Mesothelial cell of epicardium (in vitro differentiated cells): ENCODE results near the gene MYMX. TPM values are rescaled to one million over a fixed set of nuclear protein-coding genes. Genes with fewer than 3 reads are reported as not detected.

Experiments used
- DNase-seq, 2 experiments: peaks; one replicate each; pipeline ENCODE4 v3.0.0; 2021; ENCODE audit warnings: low spot score in 2 of 2; ENCODE audit not compliant: unreplicated experiment in 2 of 2
- H3K27ac Mint-ChIP-seq: 2 replicates; pipeline ENCODE4 v1.8.0; 2021; ENCODE audit warnings: mixed read lengths
- H3K27me3 Mint-ChIP-seq: 2 replicates; pipeline ENCODE4 v1.8.0; 2021; ENCODE audit warnings: low read depth, mixed read lengths
- H3K36me3 Mint-ChIP-seq: 2 replicates; pipeline ENCODE4 v1.8.0; 2021; ENCODE audit warnings: mixed read lengths
- H3K4me1 Mint-ChIP-seq: 2 replicates; pipeline ENCODE4 v1.8.0; 2021; ENCODE audit warnings: mixed read lengths
- H3K4me3 Mint-ChIP-seq: 2 replicates; pipeline ENCODE4 v1.8.0; 2021; ENCODE audit warnings: mild to moderate bottlenecking, moderate library complexity, mixed read lengths
- H3K9me3 Mint-ChIP-seq: 2 replicates; pipeline ENCODE4 v1.8.0; 2021; ENCODE audit warnings: mixed read lengths
- total RNA-seq: library from RNA; stranded (reverse); gene quantifications from 3 replicates; pipeline ENCODE4 v1.2.1, GENCODE V29; 2021
- TF ChIP-seq, protein P1 (sequence below): fragments of 200-600 bp; sonication (generic); IDR thresholded peaks from one replicate; pipeline ENCODE4 v1.5.0; 2021; ENCODE audit warnings: antibody characterized with exemption; ENCODE audit not compliant: unreplicated experiment

MYMX gene
- total RNA-seq = not detected in 3 replicates

DNA sequence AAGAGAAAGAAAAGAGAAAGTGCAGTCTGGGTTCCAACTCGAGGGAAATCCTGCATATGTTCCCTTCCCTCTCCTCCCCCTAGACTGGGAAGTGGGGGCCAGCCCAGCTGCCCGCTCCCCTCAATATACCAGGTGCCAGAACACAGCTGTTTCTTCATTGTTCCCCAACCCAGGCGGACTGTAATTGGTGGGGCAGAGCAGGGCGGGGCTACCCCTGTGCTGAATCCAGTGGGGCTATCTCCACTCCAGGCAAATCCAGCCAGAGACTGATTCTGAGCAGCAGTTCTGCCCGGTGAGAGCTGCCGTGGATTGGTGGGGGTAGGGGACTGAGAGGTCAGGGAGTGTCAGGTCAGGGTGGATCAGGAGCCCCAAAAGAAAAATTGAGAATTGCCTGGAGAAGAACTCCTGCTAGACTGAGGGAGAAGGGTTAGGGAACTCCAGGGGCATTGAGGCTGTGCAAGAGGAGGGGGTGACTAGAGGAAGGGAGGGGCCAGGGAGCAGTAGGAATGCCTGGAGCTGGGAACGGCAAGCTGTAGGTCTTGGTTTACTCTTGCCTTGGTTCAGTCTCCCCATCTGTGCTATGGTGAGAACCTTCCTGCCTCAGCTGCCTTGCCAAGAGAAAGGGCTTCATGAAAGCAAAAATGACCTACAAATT, at the start of gene MYMX:
TSS of gene MYMX (plus strand) at position 250 of the 655 bp plus-strand sequence. CDS start 546 bp downstream, outside the sequence.
- DNase-seq = no peak
- TF ChIP-seq, protein P1, sequence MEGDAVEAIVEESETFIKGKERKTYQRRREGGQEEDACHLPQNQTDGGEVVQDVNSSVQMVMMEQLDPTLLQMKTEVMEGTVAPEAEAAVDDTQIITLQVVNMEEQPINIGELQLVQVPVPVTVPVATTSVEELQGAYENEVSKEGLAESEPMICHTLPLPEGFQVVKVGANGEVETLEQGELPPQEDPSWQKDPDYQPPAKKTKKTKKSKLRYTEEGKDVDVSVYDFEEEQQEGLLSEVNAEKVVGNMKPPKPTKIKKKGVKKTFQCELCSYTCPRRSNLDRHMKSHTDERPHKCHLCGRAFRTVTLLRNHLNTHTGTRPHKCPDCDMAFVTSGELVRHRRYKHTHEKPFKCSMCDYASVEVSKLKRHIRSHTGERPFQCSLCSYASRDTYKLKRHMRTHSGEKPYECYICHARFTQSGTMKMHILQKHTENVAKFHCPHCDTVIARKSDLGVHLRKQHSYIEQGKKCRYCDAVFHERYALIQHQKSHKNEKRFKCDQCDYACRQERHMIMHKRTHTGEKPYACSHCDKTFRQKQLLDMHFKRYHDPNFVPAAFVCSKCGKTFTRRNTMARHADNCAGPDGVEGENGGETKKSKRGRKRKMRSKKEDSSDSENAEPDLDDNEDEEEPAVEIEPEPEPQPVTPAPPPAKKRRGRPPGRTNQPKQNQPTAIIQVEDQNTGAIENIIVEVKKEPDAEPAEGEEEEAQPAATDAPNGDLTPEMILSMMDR = no peak
- Mint-ChIP-seq H3K27me3 (peaks cover 15% of the 10 kb centered on the region), H3K4me3 (no peak within 1 kb of the TSS), H3K4me1 (peaks cover 19% of the 10 kb centered on the region), H3K27ac (no peak within 1 kb of the TSS), H3K9me3 (no peaks in the 10 kb centered on the region), H3K36me3 (no peaks in the 10 kb centered on the region)

DNA sequence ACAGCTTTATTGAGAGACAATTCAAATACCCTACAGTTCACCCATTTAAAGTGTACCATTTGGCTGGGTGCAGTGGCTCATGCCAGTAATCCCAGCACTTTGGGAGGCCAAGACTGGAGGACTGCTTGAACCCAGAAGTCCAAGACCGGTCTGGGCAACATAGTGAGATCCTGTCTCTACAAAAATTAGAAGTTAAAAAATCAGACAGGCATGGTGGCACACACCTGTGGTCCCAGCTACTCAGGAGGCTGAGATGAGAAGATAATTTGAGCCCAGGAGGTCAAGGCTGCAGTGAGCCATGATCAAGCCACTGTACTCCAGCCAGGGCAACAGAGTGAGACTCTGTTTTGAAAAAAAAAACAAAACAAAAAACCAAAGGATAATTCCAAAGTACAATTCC, 49.2 kb upstream of the MYMX start:
- no peak overlapping the region for H3K27ac Mint-ChIP-seq
- DNase-seq = no peak
- peaks cover 28% of the 10 kb centered on the region for H3K27me3 Mint-ChIP-seq
- H3K4me3 Mint-ChIP-seq = no peak overlapping the region
- no peaks in the 10 kb centered on the region for H3K36me3 Mint-ChIP-seq
- H3K4me1 Mint-ChIP-seq = peaks cover 4% of the 10 kb centered on the region
- H3K9me3 Mint-ChIP-seq = no peaks in the 10 kb centered on the region
- TF ChIP-seq, protein P1 = no peak

DNA sequence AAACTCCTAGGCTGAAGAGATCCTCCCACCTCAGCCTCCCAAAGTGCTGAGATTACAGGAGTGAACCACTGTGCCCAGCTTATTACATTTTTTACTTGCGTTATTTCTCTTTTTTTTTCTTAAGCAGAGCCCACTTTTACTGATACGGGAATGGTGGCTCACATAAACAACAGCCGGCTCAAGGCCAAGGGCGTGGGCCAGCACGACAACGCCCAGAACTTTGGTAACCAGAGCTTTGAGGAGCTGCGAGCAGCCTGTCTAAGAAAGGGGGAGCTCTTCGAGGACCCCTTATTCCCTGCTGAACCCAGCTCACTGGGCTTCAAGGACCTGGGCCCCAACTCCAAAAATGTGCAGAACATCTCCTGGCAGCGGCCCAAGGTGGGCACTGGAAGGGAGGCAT, 47.6 kb upstream of the MYMX start:
- Mint-ChIP-seq H3K27ac (no peak overlapping the region), H3K9me3 (no peaks in the 10 kb centered on the region), H3K4me1 (peaks cover 4% of the 10 kb centered on the region), H3K27me3 (peaks cover 26% of the 10 kb centered on the region), H3K36me3 (no peaks in the 10 kb centered on the region), H3K4me3 (no peak overlapping the region)
- TF ChIP-seq, protein P1 = no peak
- no peak for DNase-seq

DNA sequence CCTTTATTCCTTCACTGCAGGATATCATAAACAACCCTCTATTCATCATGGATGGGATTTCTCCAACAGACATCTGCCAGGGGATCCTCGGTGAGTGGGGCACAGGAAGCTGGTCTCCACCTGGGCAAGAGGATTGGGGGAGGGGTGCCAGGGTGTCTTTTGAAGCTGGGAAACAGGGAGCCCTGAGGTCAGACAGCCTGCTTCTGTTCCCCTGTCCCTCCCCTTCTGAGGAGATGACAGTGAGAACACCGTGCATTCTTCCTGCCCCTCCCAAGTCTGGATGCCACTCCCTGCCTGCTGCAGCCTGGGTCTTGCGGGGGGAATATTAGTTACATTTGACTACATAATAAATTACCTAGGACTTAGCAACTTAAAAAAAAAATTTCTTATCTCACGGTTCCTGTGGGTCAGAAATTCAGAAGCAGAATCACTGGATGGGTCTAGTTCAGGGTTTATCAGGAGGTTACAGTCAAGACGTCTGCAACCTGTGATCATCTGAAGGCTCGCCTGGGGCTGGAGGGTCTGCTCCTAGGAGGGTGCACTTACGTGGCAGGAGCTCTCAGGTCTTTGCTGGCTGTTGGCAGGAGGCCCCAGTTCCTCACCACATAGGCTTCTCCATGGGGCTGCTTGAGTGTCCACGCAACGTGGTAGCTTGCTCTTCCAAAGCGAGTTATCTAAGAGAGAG, 46.7 kb upstream of the MYMX start:
- peaks cover 22% of the 10 kb centered on the region for H3K27me3 Mint-ChIP-seq
- TF ChIP-seq, protein P1 = no peak
- no peak for DNase-seq
- no peaks in the 10 kb centered on the region for H3K36me3 Mint-ChIP-seq
- H3K4me1 Mint-ChIP-seq = peaks cover 4% of the 10 kb centered on the region
- H3K9me3 Mint-ChIP-seq = no peaks in the 10 kb centered on the region
- H3K4me3 Mint-ChIP-seq = no peak overlapping the region
- H3K27ac Mint-ChIP-seq = no peak overlapping the region

DNA sequence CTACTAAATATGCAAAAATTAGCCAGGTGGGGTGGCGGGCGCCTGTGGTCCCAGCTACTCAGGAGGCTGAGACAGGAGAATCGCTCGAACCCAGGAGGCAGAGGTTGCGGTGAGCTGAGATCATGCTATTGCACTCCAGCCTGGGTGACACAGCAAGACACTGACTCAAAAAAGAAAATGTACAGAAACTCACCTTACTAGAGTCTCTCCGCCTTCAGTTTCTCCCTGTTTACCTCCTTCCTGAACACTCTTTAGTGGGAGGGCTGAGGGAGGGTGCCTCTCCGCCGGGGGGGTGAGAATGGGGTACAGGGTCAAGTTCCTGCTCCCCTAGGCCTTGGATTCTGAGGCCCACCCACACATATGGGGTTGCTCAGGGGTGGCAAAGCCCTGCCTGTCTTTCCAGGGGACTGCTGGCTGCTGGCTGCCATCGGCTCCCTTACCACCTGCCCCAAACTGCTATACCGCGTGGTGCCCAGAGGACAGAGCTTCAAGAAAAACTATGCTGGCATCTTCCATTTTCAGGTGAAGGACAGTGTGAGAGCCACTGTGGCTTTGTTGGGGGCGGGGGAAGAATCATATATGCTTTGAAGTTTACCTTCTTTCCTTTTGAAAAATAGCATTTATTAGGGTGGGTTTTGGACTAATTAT, 44.7 kb upstream of the MYMX start:
- no peaks in the 10 kb centered on the region for H3K36me3 Mint-ChIP-seq
- H3K27ac Mint-ChIP-seq = no peak overlapping the region
- TF ChIP-seq, protein P1 = no peak
- H3K9me3 Mint-ChIP-seq = no peaks in the 10 kb centered on the region
- no peak overlapping the region for H3K4me3 Mint-ChIP-seq
- H3K4me1 Mint-ChIP-seq = no peaks in the 10 kb centered on the region
- H3K27me3 Mint-ChIP-seq = peaks cover 17% of the 10 kb centered on the region
- DNase-seq = no peak
